Measurements from ENCODE around the gene NRP1.
A peak's percentile ranks its signal among the peaks of the same experiment; 100 is the strongest.
"Not testable (repeated sequence)": the region's sequence is repeated elsewhere in the genome, so short reads cannot be mapped to it uniquely, and the experiment has no call there.

The NRP1 gene

DNA sequence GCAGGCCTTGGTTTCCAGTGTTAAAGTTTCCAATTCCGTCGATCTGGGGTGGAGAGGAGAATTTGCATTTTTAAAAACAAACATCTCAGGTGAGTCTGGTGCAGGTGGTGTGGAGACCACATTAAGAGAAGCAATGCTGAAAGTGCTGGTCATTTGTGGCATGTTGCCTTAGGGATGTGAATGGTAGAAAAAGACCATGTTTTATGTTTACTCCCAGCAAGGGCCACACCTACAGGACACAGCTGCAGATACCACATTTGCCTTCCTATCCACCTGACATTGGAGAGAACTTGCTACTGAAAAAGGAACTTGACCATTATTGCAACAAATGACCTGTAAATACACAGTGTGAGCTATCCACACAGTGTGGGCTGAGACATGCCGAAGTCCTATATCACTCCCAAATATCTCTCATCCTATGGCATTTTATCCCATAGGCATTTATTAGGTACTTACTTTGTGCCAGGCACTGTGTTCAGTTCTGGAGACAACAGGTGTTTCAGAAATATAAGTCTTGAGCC, 183.1 kb downstream of the NRP1 start:
- FAIRE-seq (no peak), DNase-seq (ENCODE audit: insufficient read length, low spot score) (no peak)
- no peak for TF ChIP-seq POLR2A (IDR thresholded peaks at IDR 0.05; ENCODE audit: low read depth, low read length)

GRCh38 chr10:33150889-33151288, 183.6 kb downstream of the NRP1 start:
- no peak for TF ChIP-seq POLR2A (IDR thresholded peaks at IDR 0.05; ENCODE audit: low read depth, low read length)
- FAIRE-seq (no peak), DNase-seq (ENCODE audit: insufficient read length, low spot score) (no peak)

- FAIRE-seq (no peak), DNase-seq (ENCODE audit: insufficient read length, low spot score) (no peak)
- no peak for TF ChIP-seq POLR2A (IDR thresholded peaks at IDR 0.05; ENCODE audit: low read depth, low read length)
These were observed 184.3 kb downstream of the NRP1 start for GRCh38 chr10:33150146-33150545.

- TF ChIP-seq POLR2A (IDR thresholded peaks at IDR 0.05; ENCODE audit: low read depth, low read length) = no peak
- DNase-seq (ENCODE audit: insufficient read length, low spot score) (no peak), FAIRE-seq (no peak)
These were observed 187.5 kb downstream of the NRP1 start for GRCh38 chr10:33147013-33147310.

DNA sequence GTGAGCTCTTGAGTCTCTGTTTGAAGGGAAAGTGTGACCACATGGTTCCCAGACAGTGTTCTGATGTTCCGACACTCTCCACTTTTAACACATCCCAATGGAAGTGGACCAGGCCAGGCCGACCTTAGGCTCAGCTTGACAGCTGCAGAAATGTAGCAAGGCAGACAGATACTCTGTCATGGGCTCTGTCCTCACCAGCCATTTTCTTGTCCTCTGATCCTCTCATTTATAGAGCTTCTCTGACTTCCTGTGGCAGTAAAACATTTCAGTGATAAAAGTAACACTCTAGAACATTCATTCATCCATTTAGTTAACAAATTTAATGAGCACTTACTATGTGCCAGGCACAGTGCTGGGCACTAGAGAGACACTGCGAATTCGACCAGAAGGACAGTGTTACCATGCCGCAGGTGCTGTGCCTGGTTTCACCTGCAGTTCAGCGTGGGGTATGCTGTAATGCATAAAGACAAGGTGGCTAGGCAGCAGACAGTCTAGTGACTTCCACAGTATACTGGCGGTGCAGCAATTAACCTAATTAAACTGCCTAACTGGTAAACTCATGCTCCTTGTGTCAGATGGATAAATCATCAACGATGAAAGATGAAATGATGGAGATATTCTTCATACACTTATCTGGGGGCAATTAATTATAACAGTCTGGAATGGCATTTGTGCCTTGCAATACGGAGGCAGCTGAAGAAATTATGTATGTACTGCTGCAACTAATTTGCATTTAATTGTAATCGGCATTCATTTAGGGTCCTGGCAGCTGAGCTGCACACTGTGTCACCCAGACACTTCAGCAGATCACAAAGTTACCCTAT, 188.1 kb downstream of the NRP1 start:
- DNase-seq (ENCODE audit: insufficient read length, low spot score) (no peak), FAIRE-seq (no peak)
- no peak for TF ChIP-seq POLR2A (IDR thresholded peaks at IDR 0.05; ENCODE audit: low read depth, low read length)

DNA sequence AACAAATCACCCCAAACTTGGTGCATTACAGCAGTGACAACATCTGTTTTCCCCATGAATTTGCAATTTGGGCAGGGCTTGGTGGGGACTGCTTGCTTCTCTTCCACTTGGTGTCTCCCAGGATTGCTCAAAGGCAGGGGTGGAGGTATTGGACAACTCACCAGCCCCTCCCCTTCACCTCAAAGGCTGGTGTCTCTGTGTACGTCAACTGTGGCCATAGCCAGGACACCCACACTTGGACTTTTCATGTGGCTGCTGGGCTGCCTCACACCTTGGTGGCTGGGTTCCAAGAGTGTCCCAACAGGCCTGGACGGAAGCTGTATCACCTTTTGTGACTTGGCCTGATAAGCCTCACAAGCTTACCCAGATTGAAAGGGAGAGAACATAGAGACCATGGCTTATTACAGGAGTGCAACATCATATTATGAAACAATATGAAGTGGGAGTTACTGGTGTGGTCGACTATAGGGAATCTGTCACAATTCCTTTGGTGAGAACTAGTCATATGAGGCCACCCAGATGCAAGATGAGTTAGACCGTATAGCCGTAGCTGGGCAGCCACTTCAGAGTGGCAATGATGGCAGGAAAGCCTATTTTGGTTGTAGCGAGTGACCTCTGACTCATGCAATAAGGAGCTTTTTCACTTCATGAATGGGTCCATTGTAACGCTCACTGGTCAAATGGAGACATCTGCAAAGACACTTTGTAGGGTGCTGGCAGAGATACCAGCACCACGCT, 188.8 kb downstream of the NRP1 start:
- TF ChIP-seq POLR2A (IDR thresholded peaks at IDR 0.05; ENCODE audit: low read depth, low read length) = no peak
- FAIRE-seq (peak; percentile 85), DNase-seq (ENCODE audit: insufficient read length, low spot score) (no peak)

DNA sequence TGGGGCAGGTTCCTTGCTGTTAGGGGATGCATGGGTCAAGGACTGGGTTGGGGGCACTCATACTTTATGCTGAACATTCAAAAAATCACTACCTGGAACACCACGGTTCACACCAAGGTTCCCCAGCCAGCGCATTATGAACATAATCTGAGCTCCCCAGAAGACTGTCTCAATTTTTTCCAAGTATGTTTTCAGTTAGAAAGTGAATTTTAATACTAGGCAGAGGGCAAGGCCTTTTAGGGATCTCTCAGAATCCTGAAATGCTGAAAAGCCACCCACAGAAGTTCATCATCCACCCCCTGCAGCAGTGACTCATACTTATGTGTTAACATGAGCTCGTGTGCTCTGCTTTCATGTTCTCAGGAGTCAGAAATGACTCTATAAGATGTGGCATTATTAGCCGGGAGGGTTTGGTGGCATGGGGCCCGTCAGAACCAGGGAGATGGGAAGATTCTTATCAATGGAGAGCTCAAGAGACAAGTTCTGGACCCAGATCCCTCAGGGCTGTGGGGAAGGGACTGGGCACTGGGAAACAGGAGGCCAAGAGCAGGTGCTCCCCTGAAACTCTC, 191.2 kb downstream of the NRP1 start:
- DNase-seq (ENCODE audit: insufficient read length, low spot score) = no peak
- peak; percentile 89 for FAIRE-seq
- no peak for TF ChIP-seq POLR2A (IDR thresholded peaks at IDR 0.05; ENCODE audit: low read depth, low read length)

DNA sequence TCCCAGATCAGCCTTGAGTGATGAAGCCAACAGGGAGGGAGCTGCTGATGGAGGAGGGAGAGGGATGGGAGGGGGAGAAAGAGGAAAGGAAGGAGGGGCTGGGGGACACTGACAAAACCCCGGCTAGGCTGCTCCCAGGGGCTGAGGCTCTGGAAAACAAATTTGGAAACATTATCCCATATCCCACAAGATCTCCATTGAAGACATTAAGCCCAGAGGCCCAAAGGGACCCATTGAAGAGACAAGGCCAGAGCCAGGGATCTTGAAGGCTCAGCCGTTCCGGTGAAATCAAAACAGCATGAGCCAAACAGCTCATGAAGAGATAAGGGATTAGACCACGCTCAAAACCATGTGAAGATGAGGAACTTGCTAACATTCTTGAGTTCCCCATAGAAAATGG, 192.2 kb downstream of the NRP1 start:
- no peak for TF ChIP-seq POLR2A (IDR thresholded peaks at IDR 0.05; ENCODE audit: low read depth, low read length)
- FAIRE-seq = no peak
- no peak for DNase-seq (ENCODE audit: insufficient read length, low spot score)

DNA sequence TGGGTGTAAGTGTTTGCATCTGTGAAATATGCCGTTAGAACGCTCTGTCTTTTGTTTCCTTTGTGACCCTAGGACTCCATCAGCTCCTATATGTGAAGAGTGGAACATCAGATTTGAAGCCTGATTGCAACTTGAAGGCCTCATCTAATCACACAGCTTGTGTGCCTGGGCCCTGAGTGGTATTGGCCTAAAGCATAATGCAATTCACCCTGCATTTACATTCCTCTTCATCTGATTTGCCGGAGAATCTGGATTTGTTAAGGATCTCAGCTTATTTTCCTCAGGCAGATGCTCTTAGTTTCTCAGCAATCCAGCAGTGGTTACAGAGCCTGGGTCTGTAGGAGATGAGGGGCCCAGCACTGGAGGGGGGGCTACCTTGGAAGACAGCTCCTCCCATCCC, 193.2 kb downstream of the NRP1 start:
- DNase-seq (ENCODE audit: insufficient read length, low spot score) = no peak
- TF ChIP-seq POLR2A (IDR thresholded peaks at IDR 0.05; ENCODE audit: low read depth, low read length) = no peak
- FAIRE-seq = no peak

GRCh38 chr10:33139181-33139646, 195.3 kb downstream of the NRP1 start:
- no peak for TF ChIP-seq POLR2A (IDR thresholded peaks at IDR 0.05; ENCODE audit: low read depth, low read length)

GRCh38 chr10:33138686-33139085, 195.8 kb downstream of the NRP1 start:
- DNase-seq (ENCODE audit: insufficient read length, low spot score); FAIRE-seq: not testable (repeated sequence)

More at GRCh38 chr10:33139181-33139646, 195.3 kb downstream of the NRP1 start:
- FAIRE-seq (no peak), DNase-seq (ENCODE audit: insufficient read length, low spot score) (no peak)

GRCh38 chr10:33137356-33138005, 197.0 kb downstream of the NRP1 start:
- FAIRE-seq = no peak
- no peak for TF ChIP-seq POLR2A (IDR thresholded peaks at IDR 0.05; ENCODE audit: low read depth, low read length)
- no peak for DNase-seq (ENCODE audit: insufficient read length, low spot score)

- no peak for DNase-seq (ENCODE audit: insufficient read length, low spot score)
- no peak for TF ChIP-seq POLR2A (IDR thresholded peaks at IDR 0.05; ENCODE audit: low read depth, low read length)
- no peak for FAIRE-seq
These were observed 197.7 kb downstream of the NRP1 start for GRCh38 chr10:33136781-33137180.

DNA sequence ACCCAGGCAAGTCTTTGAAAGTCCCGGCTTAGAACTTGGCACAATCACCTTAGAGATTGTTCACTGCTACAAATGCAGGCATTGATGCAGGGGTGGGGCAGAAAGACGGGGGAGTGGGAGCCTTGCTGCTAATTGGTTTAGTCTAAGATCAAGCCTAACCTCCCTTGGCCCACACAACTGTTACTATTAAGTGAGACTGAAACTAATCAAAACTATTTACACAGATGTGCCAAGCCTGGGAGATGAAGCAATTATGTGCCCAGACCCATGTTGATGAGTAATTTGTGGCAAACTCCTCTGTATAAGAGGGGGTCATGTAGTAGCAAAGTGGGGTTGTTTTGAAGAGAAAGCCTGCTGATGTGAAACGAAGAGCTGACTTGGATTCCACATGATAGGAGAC, 198.2 kb downstream of the NRP1 start:
- DNase-seq (ENCODE audit: insufficient read length, low spot score) (no peak), FAIRE-seq (no peak)
- TF ChIP-seq POLR2A (IDR thresholded peaks at IDR 0.05; ENCODE audit: low read depth, low read length) = no peak

Measured in H54 (cell line).